ENCODE measurements around the gene FGD5.

The FGD5 gene

DNA sequence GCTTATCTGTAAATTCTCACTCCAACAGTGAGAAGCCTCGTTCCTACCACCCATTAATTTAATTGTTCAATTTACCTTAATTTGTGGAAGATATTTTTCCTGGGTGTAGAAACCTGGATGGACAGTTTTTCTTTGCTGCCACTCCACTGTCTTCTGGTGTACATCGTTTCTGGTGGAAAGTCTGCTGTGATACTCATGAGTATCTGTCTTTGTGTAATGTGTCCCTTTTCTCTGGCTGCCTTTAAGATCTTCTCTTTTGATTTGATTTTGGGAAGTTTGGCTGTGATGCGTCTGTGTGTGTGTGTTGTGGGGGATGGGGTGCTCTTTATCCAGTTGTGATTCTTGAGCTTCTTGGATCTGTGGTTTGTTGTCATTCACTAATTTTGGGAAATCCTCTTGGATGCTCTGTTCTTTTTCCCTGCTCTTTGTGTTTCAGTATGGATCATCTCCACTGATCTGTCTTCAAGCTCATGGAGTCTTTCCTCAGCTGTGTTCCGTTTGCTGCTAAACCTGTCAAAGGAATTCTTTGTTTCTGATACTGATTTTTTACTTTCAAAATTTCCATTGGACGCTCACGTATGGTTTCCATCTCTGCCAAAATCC, 86.4 kb downstream of the FGD5 start:
- no peak overlapping the region for H2AFZ ChIP-seq (ENCODE audit: low read length)
- no peak overlapping the region for H4K8ac ChIP-seq (ENCODE audit: low read depth, low read length)
- H3K18ac ChIP-seq (ENCODE audit: low read length): no peak overlapping the region
- no peaks in the 10 kb centered on the region for H3K36me3 ChIP-seq (replicated peaks in 1 of 2; ENCODE audit: control insufficient read depth in 2 of 2, insufficient read depth in 2 of 2, low read length in 2 of 2)
- H3K27ac ChIP-seq (replicated peaks; ENCODE audit: low read length): no peak overlapping the region
- no peak overlapping the region for H3K4ac ChIP-seq (ENCODE audit: low read length)
- no peaks in the 10 kb centered on the region for H3K27me3 ChIP-seq (ENCODE audit: control insufficient read depth in 3 of 3, insufficient read depth in 3 of 3, low read depth in 1 of 3, low read length in 3 of 3)
- H2BK5ac ChIP-seq (ENCODE audit: low read length): no peak overlapping the region
- H2AK5ac ChIP-seq (ENCODE audit: low read depth, low read length): no peak overlapping the region
- no peak overlapping the region for H2BK15ac ChIP-seq (ENCODE audit: low read length)
- H2BK120ac ChIP-seq (ENCODE audit: low read depth, low read length): no peak overlapping the region
- no peak overlapping the region for H3K23ac ChIP-seq (ENCODE audit: low read depth, low read length, poor library complexity)
- no peak overlapping the region for H3K9ac ChIP-seq (ENCODE audit: low read depth, low read length, poor library complexity)
- H3K4me1 ChIP-seq (ENCODE audit: control insufficient read depth in 2 of 2, insufficient read depth in 1 of 2, low read depth in 1 of 2, low read length in 2 of 2): peaks cover 0 to 10% of the 10 kb centered on the region in 2 donors
- no peak overlapping the region for H2BK12ac ChIP-seq (ENCODE audit: low read length)
- H3K4me3 ChIP-seq (ENCODE audit: low read length in 2 of 2): no peak overlapping the region
- no peaks in the 10 kb centered on the region for H3K79me1 ChIP-seq (ENCODE audit: low read depth, low read length)
- no CpG with 5 or more reads among the region's 6 CpGs for WGBS, 2 donors (ENCODE audit: extremely low coverage in 2 of 2, insufficient read length in 2 of 2, insufficient replicate concordance in 1 of 2)
- H3K4me2 ChIP-seq (ENCODE audit: insufficient read depth, low read length, poor library complexity, severe bottlenecking): no peak overlapping the region
- H4K91ac ChIP-seq (ENCODE audit: low read depth, low read length, poor library complexity): no peak overlapping the region
- peaks cover 8 to 9% of the 10 kb centered on the region in 2 donors for H3K9me3 ChIP-seq (replicated peaks in 1 of 2; ENCODE audit: control insufficient read depth in 2 of 2, insufficient read depth in 1 of 2, low read depth in 1 of 2, low read length in 2 of 2)
- H3K14ac ChIP-seq (ENCODE audit: low read length): no peak overlapping the region
- no peak for DNase-seq (ENCODE audit: low spot score)

DNA sequence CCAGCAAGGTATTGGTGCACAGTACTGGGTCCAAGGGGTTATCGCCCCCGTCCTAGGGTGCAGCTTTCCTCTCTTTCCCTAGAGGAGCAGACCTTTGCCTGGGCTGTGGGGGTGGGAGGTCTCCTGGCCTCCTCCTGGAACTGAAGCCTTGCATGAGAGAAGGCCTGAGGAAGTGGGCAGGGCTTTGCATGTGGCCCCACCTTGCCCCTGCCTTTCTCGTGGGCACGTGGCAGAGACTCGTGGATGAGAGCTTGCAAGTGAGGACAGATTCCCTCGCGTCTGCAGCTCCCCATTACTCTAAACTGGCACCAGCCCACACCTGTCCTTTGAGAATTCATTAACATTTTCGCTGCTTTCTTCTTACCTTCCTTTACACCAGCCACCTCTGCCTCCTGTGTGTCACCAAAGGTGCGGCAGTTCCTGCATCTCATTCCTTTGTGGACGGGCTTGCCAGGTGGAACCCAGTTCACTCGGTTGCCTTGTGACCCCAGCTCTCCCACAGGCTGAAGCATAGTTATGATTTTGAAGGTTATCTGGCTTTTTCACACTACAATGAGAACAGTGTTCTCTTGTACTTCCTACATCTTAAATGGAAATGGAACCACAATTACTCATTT, 87.7 kb downstream of the FGD5 start:
- no CpG with 5 or more reads among the region's 11 CpGs for WGBS, 2 donors (ENCODE audit: extremely low coverage in 2 of 2, insufficient read length in 2 of 2, insufficient replicate concordance in 1 of 2)
- Histone ChIP-seq H2BK15ac (ENCODE audit: low read length) (no peak overlapping the region), H3K9ac (ENCODE audit: low read depth, low read length, poor library complexity) (no peak overlapping the region), H2AFZ (ENCODE audit: low read length) (no peak overlapping the region), H3K27ac (replicated peaks; ENCODE audit: low read length) (no peak overlapping the region), H3K79me1 (ENCODE audit: low read depth, low read length) (no peaks in the 10 kb centered on the region), H3K9me3 (replicated peaks in 1 of 2; ENCODE audit: control insufficient read depth in 2 of 2, insufficient read depth in 1 of 2, low read depth in 1 of 2, low read length in 2 of 2) (peaks cover 8% of the 10 kb centered on the region in 2 donors), H4K91ac (ENCODE audit: low read depth, low read length, poor library complexity) (no peak overlapping the region), H3K14ac (ENCODE audit: low read length) (no peak overlapping the region), H2BK120ac (ENCODE audit: low read depth, low read length) (no peak overlapping the region), H2BK12ac (ENCODE audit: low read length) (no peak overlapping the region), H3K18ac (ENCODE audit: low read length) (peak overlapping the region; percentile 27), H2AK5ac (ENCODE audit: low read depth, low read length) (peak overlapping the region; percentile 18), H3K36me3 (replicated peaks in 1 of 2; ENCODE audit: control insufficient read depth in 2 of 2, insufficient read depth in 2 of 2, low read length in 2 of 2) (no peaks in the 10 kb centered on the region), H3K4me3 (ENCODE audit: low read length in 2 of 2) (no peak overlapping the region), H3K27me3 (ENCODE audit: control insufficient read depth in 3 of 3, insufficient read depth in 3 of 3, low read depth in 1 of 3, low read length in 3 of 3) (peaks cover 0 to 4% (median 0%) of the 10 kb centered on the region in 3 experiments), H3K4me2 (ENCODE audit: insufficient read depth, low read length, poor library complexity, severe bottlenecking) (no peak overlapping the region), H3K4ac (ENCODE audit: low read length) (no peak overlapping the region), H2BK5ac (ENCODE audit: low read length) (no peak overlapping the region), H4K8ac (ENCODE audit: low read depth, low read length) (no peak overlapping the region), H3K23ac (ENCODE audit: low read depth, low read length, poor library complexity) (peak overlapping the region; percentile 9), H3K4me1 (ENCODE audit: control insufficient read depth in 2 of 2, insufficient read depth in 1 of 2, low read depth in 1 of 2, low read length in 2 of 2) (peaks cover 0 to 3% of the 10 kb centered on the region in 2 donors)
- DNase-seq (ENCODE audit: low spot score): no peak

DNA sequence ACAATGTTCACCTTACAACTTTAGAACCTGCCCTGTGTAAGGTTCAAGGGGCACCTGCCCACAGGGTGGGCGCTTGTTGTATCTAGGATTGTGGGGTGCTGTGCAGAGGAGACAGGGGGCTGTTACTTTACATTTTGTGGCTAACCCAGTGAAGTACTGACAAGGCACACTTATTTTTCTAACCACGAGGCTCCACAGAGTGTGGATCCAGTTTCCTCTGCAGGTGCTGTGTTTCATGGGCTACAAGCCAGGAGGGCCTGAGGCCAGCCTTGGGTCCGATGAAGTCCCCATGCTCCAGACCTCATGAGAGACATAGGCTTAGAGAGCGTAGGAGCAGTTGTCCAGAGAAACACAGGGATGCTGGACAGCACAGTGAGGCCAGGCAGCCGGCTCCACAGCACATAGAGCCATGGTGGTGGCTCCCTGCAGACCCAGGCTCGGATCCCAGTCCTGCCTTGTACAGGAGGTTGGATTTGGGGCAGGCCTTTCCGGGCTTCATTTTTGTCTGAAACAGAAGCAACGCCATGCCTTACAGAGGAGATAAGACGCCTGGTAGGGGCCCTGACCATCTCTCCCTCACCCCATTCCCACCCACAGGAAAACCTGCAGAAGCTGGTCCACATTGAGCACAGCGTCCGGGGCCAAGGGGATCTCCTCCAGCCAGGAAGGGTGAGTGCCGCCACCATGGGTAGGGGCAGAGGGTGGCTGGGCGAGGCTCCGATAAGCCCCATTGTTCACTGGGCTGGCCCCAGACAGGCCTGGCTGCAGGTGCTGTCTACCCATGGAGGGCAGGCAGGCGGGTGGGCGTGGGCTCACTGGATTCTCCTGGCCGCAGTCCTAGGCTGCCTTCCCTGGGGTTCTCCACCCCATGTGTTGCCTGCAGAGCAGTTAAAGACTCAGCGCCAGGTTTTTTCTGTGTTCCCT, 88.5 kb downstream of the FGD5 start:
- Histone ChIP-seq H2BK15ac (ENCODE audit: low read length) (no peak overlapping the region), H4K91ac (ENCODE audit: low read depth, low read length, poor library complexity) (no peak overlapping the region), H3K23ac (ENCODE audit: low read depth, low read length, poor library complexity) (peak overlapping the region; percentile 89), H3K9ac (ENCODE audit: low read depth, low read length, poor library complexity) (no peak overlapping the region), H3K14ac (ENCODE audit: low read length) (peak overlapping the region; percentile 31), H3K27ac (replicated peaks; ENCODE audit: low read length) (no peak overlapping the region), H2BK5ac (ENCODE audit: low read length) (no peak overlapping the region), H2AK5ac (ENCODE audit: low read depth, low read length) (no peak overlapping the region), H3K4me3 (ENCODE audit: low read length in 2 of 2) (no peak overlapping the region), H3K36me3 (replicated peaks in 1 of 2; ENCODE audit: control insufficient read depth in 2 of 2, insufficient read depth in 2 of 2, low read length in 2 of 2) (no peaks in the 10 kb centered on the region), H3K27me3 (ENCODE audit: control insufficient read depth in 3 of 3, insufficient read depth in 3 of 3, low read depth in 1 of 3, low read length in 3 of 3) (peaks cover 0 to 5% (median 0%) of the 10 kb centered on the region in 3 experiments), H2BK120ac (ENCODE audit: low read depth, low read length) (no peak overlapping the region), H2BK12ac (ENCODE audit: low read length) (no peak overlapping the region), H2AFZ (ENCODE audit: low read length) (no peak overlapping the region), H3K18ac (ENCODE audit: low read length) (peak overlapping the region; percentile 30), H3K4me2 (ENCODE audit: insufficient read depth, low read length, poor library complexity, severe bottlenecking) (no peak overlapping the region), H4K8ac (ENCODE audit: low read depth, low read length) (peak overlapping the region; percentile 77), H3K79me1 (ENCODE audit: low read depth, low read length) (no peaks in the 10 kb centered on the region), H3K9me3 (replicated peaks in 1 of 2; ENCODE audit: control insufficient read depth in 2 of 2, insufficient read depth in 1 of 2, low read depth in 1 of 2, low read length in 2 of 2) (peaks cover 8% of the 10 kb centered on the region in 2 donors), H3K4ac (ENCODE audit: low read length) (no peak overlapping the region), H3K4me1 (ENCODE audit: control insufficient read depth in 2 of 2, insufficient read depth in 1 of 2, low read depth in 1 of 2, low read length in 2 of 2) (no peaks in the 10 kb centered on the region)
- no CpG with 5 or more reads among the region's 18 CpGs for WGBS, 2 donors (ENCODE audit: extremely low coverage in 2 of 2, insufficient read length in 2 of 2, insufficient replicate concordance in 1 of 2)
- DNase-seq (ENCODE audit: low spot score): no peak

DNA sequence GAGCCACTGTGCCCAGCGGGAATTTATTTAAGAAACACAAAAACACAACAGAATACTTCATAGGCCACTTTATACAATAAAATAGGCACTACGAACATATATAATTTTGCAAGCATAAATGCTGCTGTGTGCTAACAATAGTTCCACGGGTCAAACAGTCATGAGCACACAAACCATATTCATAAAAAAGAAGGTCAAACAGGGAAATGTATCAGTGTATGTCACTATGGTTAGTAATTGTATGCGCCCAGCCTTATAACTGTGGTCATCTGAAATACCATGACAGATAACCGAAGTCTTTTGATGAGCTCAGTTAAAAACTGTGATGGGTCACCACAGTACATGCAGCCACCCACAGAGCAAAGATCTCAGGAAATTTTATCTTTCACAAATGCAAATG, 90.5 kb downstream of the FGD5 start:
- no peak overlapping the region for H4K91ac ChIP-seq (ENCODE audit: low read depth, low read length, poor library complexity)
- no peak overlapping the region for H3K4ac ChIP-seq (ENCODE audit: low read length)
- no peak overlapping the region for H4K8ac ChIP-seq (ENCODE audit: low read depth, low read length)
- H3K4me3 ChIP-seq (ENCODE audit: low read length in 2 of 2): no peak overlapping the region
- no peak overlapping the region for H3K23ac ChIP-seq (ENCODE audit: low read depth, low read length, poor library complexity)
- no peak overlapping the region for H3K18ac ChIP-seq (ENCODE audit: low read length)
- H2AFZ ChIP-seq (ENCODE audit: low read length): no peak overlapping the region
- peaks cover 0 to 9% (median 0%) of the 10 kb centered on the region in 3 experiments for H3K27me3 ChIP-seq (ENCODE audit: control insufficient read depth in 3 of 3, insufficient read depth in 3 of 3, low read depth in 1 of 3, low read length in 3 of 3)
- H2AK5ac ChIP-seq (ENCODE audit: low read depth, low read length): no peak overlapping the region
- no peak overlapping the region for H2BK120ac ChIP-seq (ENCODE audit: low read depth, low read length)
- H3K27ac ChIP-seq (replicated peaks; ENCODE audit: low read length): no peak overlapping the region
- no peaks in the 10 kb centered on the region for H3K36me3 ChIP-seq (replicated peaks in 1 of 2; ENCODE audit: control insufficient read depth in 2 of 2, insufficient read depth in 2 of 2, low read length in 2 of 2)
- H2BK12ac ChIP-seq (ENCODE audit: low read length): no peak overlapping the region
- H3K9me3 ChIP-seq (replicated peaks in 1 of 2; ENCODE audit: control insufficient read depth in 2 of 2, insufficient read depth in 1 of 2, low read depth in 1 of 2, low read length in 2 of 2): peaks cover 8% of the 10 kb centered on the region in 2 donors
- no peak for DNase-seq (ENCODE audit: low spot score)
- no peak overlapping the region for H2BK15ac ChIP-seq (ENCODE audit: low read length)
- H3K4me1 ChIP-seq (ENCODE audit: control insufficient read depth in 2 of 2, insufficient read depth in 1 of 2, low read depth in 1 of 2, low read length in 2 of 2): no peaks in the 10 kb centered on the region
- H3K79me1 ChIP-seq (ENCODE audit: low read depth, low read length): no peaks in the 10 kb centered on the region
- no peak overlapping the region for H3K4me2 ChIP-seq (ENCODE audit: insufficient read depth, low read length, poor library complexity, severe bottlenecking)
- no peak overlapping the region for H3K14ac ChIP-seq (ENCODE audit: low read length)
- no peak overlapping the region for H2BK5ac ChIP-seq (ENCODE audit: low read length)
- H3K9ac ChIP-seq (ENCODE audit: low read depth, low read length, poor library complexity): no peak overlapping the region
- WGBS, 2 donors (ENCODE audit: extremely low coverage in 2 of 2, insufficient read length in 2 of 2, insufficient replicate concordance in 1 of 2): no CpG with 5 or more reads among the region's 5 CpGs

Measured in neuronal stem cell (in vitro differentiated cells).